WI38 (cell line): Measurements from ENCODE around the gene AKAP14.
"Not testable (repeated sequence)": the region's sequence is repeated elsewhere in the genome, so short reads cannot be mapped to it uniquely, and the experiment has no call there.

ENCODE experiments used
- H3K4me3 ChIP-seq: 2 replicates; pipeline ENCODE4 v1.5.1; 2011; ENCODE audit warnings: low read depth, mild to moderate bottlenecking, control low read depth, low read length
- TF ChIP-seq, protein P1 (sequence below): IDR thresholded peaks from 2 replicates; pipeline ENCODE4 v1.5.1; 2012; ENCODE audit warnings: low read depth, mild to moderate bottlenecking, control low read depth, low read length

The AKAP14 gene

DNA sequence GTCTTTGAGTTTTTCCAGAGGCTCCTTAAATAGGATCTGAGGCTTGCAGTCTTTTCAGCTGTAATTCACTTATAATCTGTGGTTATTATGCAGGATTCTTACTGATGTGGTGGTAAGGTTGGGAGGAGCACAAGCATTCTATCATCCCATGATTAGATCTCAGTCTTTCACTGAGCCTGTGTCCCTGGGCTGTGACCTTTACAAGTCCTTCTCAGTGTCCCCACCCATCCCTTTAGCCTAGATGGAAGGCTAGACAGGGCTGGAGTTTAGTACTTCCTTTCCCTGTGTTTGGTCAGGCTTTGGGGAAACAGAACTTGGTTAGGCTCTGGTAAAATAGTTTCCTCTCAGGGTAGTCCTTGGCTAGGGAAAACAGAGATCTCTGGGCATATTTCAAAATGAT is 64.9 kb downstream of the AKAP14 start:
- TF ChIP-seq, protein P1, sequence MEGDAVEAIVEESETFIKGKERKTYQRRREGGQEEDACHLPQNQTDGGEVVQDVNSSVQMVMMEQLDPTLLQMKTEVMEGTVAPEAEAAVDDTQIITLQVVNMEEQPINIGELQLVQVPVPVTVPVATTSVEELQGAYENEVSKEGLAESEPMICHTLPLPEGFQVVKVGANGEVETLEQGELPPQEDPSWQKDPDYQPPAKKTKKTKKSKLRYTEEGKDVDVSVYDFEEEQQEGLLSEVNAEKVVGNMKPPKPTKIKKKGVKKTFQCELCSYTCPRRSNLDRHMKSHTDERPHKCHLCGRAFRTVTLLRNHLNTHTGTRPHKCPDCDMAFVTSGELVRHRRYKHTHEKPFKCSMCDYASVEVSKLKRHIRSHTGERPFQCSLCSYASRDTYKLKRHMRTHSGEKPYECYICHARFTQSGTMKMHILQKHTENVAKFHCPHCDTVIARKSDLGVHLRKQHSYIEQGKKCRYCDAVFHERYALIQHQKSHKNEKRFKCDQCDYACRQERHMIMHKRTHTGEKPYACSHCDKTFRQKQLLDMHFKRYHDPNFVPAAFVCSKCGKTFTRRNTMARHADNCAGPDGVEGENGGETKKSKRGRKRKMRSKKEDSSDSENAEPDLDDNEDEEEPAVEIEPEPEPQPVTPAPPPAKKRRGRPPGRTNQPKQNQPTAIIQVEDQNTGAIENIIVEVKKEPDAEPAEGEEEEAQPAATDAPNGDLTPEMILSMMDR, result no peak
- no peak overlapping the region for H3K4me3 ChIP-seq

GRCh38 chrX:119966837-119967236 is 71.1 kb downstream of the AKAP14 start:
- H3K4me3 ChIP-seq, result not testable (repeated sequence)
